K562 (cell line): ENCODE measurements around the gene UGT1A6.

Experiments
- CLOCK ChIP-seq: fragments of 250-450 bp; sonication (Bioruptor Pico); IDR thresholded peaks from 2 replicates; pipeline ENCODE4 v1.4.0; 2020; ENCODE audit warnings: mild to moderate bottlenecking, moderate library complexity, borderline replicate concordance
- CREM ChIP-seq: IDR thresholded peaks from 2 replicates; pipeline ENCODE4 v1.6.1; 2014; ENCODE audit warnings: antibody characterized with exemption, low read depth
- E2F4 ChIP-seq: sonication (generic); formaldehyde crosslinking; IDR thresholded peaks from 2 replicates; pipeline ENCODE4 v1.8.0; 2022; ENCODE audit warnings: mild to moderate bottlenecking, low read depth, missing genetic modification reagents
- EP300 ChIP-seq: IDR thresholded peaks from 2 replicates; pipeline ENCODE4 v1.6.1; 2012; ENCODE audit warnings: low read length, improper control_type of control experiment
- KAT8 ChIP-seq: fragments of 450-650 bp; IDR thresholded peaks from 2 replicates; pipeline ENCODE4 v1.6.1; 2016; ENCODE audit warnings: low read depth, mild to moderate bottlenecking
- STAT5B ChIP-seq: fragments of 250-450 bp; sonication (Bioruptor Pico); IDR thresholded peaks from 2 replicates; pipeline ENCODE4 v1.8.0; 2021; ENCODE audit warnings: mild to moderate bottlenecking, inconsistent platforms
- ZFP36 ChIP-seq: fragments of 150-350 bp; IDR thresholded peaks from 2 replicates; pipeline ENCODE4 v1.6.1; 2018; ENCODE audit warnings: low read length, low read depth; ENCODE audit not compliant: partially characterized antibody
- ZFX ChIP-seq: sonication (generic); formaldehyde crosslinking; IDR thresholded peaks from 2 replicates; pipeline ENCODE4 v1.8.0; 2022; ENCODE audit warnings: mild to moderate bottlenecking, missing genetic modification reagents, moderate library complexity
- ZNF589 ChIP-seq: fragments of 200-800 bp; sonication (Bioruptor generic); IDR thresholded peaks from 2 replicates; pipeline ENCODE4 v1.6.1; 2016; ENCODE audit warnings: low read depth, missing genetic modification characterization, missing compliant biosample characterization
- ZNF780A ChIP-seq: fragments of 250-450 bp; sonication (Bioruptor Pico); IDR thresholded peaks from 2 replicates; pipeline ENCODE4 v1.5.0; 2021; ENCODE audit warnings: mild to moderate bottlenecking
- TF ChIP-seq, protein P1 (sequence below), 3 experiments: IDR thresholded peaks in 2 of 3; conservative IDR thresholded peaks in 1 of 3; 2 replicates each; pipeline ENCODE4 v1.5.1; 2011 to 2012; ENCODE audit warnings: low read length in 3 of 3, mild to moderate bottlenecking in 3 of 3, control low read depth in 2 of 3, improper control_type of control experiment in 1 of 3, inconsistent platforms in 1 of 3, low read depth in 1 of 3, mixed read lengths in 1 of 3, moderate library complexity in 1 of 3; ENCODE audit not compliant: insufficient read depth in 2 of 3

GRCh38 chr2:233707940-233708644, 15.4 kb downstream of the UGT1A6 start:
- TF ChIP-seq, protein P1, sequence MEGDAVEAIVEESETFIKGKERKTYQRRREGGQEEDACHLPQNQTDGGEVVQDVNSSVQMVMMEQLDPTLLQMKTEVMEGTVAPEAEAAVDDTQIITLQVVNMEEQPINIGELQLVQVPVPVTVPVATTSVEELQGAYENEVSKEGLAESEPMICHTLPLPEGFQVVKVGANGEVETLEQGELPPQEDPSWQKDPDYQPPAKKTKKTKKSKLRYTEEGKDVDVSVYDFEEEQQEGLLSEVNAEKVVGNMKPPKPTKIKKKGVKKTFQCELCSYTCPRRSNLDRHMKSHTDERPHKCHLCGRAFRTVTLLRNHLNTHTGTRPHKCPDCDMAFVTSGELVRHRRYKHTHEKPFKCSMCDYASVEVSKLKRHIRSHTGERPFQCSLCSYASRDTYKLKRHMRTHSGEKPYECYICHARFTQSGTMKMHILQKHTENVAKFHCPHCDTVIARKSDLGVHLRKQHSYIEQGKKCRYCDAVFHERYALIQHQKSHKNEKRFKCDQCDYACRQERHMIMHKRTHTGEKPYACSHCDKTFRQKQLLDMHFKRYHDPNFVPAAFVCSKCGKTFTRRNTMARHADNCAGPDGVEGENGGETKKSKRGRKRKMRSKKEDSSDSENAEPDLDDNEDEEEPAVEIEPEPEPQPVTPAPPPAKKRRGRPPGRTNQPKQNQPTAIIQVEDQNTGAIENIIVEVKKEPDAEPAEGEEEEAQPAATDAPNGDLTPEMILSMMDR (IDR thresholded peaks at IDR 0.05 in 2 of 3, conservative IDR thresholded peaks at IDR 0.05 in 1 of 3; ENCODE audit: insufficient read depth in 2 of 3, low read depth in 1 of 3, low read length in 3 of 3) = no peak
- TF ChIP-seq CREM (no peak), STAT5B (CRISPR knock-in tag) (no peak), ZFP36 (no peak), EP300 (no peak), E2F4 (CRISPR knock-in tag) (no peak), ZNF780A (no peak), ZFX (CRISPR knock-in tag) (no peak), ZNF589 (no peak), CLOCK (no peak), KAT8 (no peak)
